Measurements from ENCODE around the gene RNU6-9.
"Not testable (repeated sequence)": the region's sequence is repeated elsewhere in the genome, so short reads cannot be mapped to it uniquely, and the experiment has no call there.

RNU6-9 gene

GRCh38 chr19:872266-872951 lies 20.9 kb upstream of the RNU6-9 start:
- no peak for TF ChIP-seq CTCF (IDR thresholded peaks at IDR 0.05; ENCODE audit: control extremely low read depth, extremely low read depth, low read depth, missing control alignments)
- POLR2A ChIA-PET, result interaction anchor here (1.4 kb wide), 1 partner anchor 9 kb away, joined by 5 read pairs; no protein-coding TSS in a partner anchor
- DNase-seq (ENCODE audit: extremely low spot score), result peak; percentile 79

DNA sequence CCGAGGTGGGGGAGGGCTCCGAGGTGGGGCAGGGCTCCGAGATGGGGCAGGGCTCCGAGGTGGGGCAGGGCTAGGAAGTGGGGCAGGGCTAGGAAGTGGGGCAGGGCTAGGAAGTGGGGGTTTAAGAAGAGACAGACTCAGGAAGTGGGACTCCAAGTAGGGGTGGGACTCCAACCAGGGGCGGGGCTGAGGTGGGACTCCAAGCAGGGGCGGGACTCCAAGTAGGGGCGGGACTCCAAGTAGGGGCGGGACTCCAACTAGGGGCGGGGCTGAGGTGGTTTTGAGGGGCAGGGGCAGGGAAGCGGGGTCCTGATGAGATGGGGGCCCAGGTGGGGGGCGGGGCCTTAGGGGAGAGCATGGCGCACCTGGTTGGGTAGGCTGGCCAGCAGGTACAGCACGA lies 20.2 kb upstream of the RNU6-9 start:
- POLR2A ChIA-PET, result no interaction called here
- TF ChIP-seq CTCF (IDR thresholded peaks at IDR 0.05; ENCODE audit: control extremely low read depth, extremely low read depth, low read depth, missing control alignments), result no peak
- peak; percentile 67 for DNase-seq (ENCODE audit: extremely low spot score)
- CTCF ChIA-PET, result interaction anchor here (4.3 kb wide), 1 partner anchor 9 kb away, joined by 23 read pairs; no protein-coding TSS in a partner anchor

More at GRCh38 chr19:872266-872951, 20.9 kb upstream of the RNU6-9 start:
- CTCF ChIA-PET, result interaction anchor here (4.3 kb wide), 1 partner anchor 8 kb away, joined by 23 read pairs; no protein-coding TSS in a partner anchor

- POLR2A ChIA-PET, result interaction anchor here (0.6 kb wide), 1 partner anchor 158 kb away, joined by 4 read pairs; no protein-coding TSS in a partner anchor
- CTCF ChIA-PET, result interaction anchor here (4.3 kb wide), 1 partner anchor 9 kb away, joined by 23 read pairs; no protein-coding TSS in a partner anchor
- TF ChIP-seq CTCF (IDR thresholded peaks at IDR 0.05; ENCODE audit: control extremely low read depth, extremely low read depth, low read depth, missing control alignments), result no peak
Measured at GRCh38 chr19:873561-874041, 19.7 kb upstream of the RNU6-9 start.

DNA sequence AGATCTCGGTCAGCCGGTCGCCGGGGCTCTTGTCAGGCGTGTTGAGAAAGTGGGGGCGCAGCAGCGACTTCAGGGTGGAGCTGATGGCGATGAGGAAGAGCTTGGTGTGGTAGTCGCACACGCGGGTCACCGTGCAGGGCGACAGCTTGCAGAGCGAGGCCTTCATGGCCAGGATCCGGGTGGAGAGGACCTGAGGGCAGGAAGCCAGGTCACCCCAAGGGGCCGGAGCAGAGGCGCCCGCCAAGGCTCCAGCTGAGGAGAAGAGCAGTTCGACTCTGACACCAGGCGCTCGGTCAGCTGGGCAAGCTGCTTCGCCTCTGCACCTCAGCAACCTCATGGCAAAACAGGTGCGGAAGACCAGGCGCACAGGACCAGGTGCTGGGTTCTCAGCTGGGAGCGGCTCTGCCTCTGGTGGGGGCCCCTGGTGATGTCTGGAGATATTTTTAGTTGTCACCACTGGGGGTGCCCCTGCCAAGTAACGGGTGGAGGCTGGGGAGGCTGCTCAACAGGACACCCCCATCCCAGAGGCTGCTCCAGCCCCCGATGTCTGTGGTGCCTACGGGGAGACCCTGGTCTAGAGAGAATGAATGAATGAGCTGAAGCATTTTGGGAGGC lies 17.9 kb upstream of the RNU6-9 start:
- ChIA-PET POLR2A (interaction anchor here (0.5 kb wide), 1 partner anchor 27 kb away, joined by 3 read pairs; no protein-coding TSS in a partner anchor), CTCF (interaction anchor here (4.3 kb wide), 1 partner anchor 11 kb away, joined by 23 read pairs; no protein-coding TSS in a partner anchor)
- no peak for TF ChIP-seq CTCF (IDR thresholded peaks at IDR 0.05; ENCODE audit: control extremely low read depth, extremely low read depth, low read depth, missing control alignments)
- DNase-seq (ENCODE audit: extremely low spot score), result no peak

More at GRCh38 chr19:873561-874041, 19.7 kb upstream of the RNU6-9 start:
- DNase-seq (ENCODE audit: extremely low spot score), result no peak

GRCh38 chr19:876089-876488 lies 17.2 kb upstream of the RNU6-9 start:
- no peak for DNase-seq (ENCODE audit: extremely low spot score)
- ChIA-PET POLR2A (interaction anchor here (0.5 kb wide), 1 partner anchor 26 kb away, joined by 3 read pairs; no protein-coding TSS in a partner anchor), CTCF (interaction anchor here (4.3 kb wide), 1 partner anchor 12 kb away, joined by 23 read pairs; no protein-coding TSS in a partner anchor)
- no peak for TF ChIP-seq CTCF (IDR thresholded peaks at IDR 0.05; ENCODE audit: control extremely low read depth, extremely low read depth, low read depth, missing control alignments)

- TF ChIP-seq CTCF (IDR thresholded peaks at IDR 0.05; ENCODE audit: control extremely low read depth, extremely low read depth, low read depth, missing control alignments), result no peak
- ChIA-PET CTCF (interaction anchor here (1.2 to 2.4 kb wide), 2 partner anchors 12 to 14 kb away, joined by 3 to 12 read pairs; no protein-coding TSS in a partner anchor), POLR2A (no interaction called here)
- no peak for DNase-seq (ENCODE audit: extremely low spot score)
Measured at GRCh38 chr19:876780-877314, 16.4 kb upstream of the RNU6-9 start.

DNA sequence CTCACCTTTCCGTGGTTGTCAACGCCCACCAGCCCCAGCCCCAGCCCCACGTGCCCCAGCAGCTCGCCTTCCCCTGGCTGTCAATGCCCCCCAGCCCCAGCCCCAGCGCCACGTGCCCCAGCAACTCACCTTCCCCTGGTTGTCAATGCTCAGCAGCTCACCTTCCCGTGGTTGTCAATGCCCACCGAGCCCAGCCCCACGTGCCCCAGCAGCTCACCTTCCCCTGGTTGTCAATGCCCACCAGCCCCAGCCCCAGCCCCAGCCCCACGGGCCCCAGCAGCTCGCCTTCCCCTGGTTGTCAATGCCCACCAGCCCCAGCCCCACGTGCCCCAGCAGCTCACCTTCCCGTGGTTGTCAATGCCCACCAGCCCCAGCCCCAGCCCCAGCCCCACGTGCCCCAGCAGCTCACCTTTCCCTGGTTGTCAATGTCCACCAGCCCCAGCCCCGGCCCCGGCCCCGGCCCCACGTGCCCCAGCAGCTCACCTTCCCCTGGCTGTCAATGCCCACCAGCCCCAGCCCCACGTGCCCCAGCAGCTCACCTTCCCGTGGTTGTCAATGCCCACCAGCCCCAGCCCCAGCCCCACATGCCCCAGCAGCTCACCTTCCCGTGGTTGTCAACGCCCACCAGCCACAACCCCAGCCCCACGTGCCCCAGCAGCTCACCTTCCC lies 15.2 kb upstream of the RNU6-9 start:
- CTCF ChIA-PET, result interaction anchor here (0.8 to 2.4 kb wide), 6 partner anchors 9 to 36 kb away, joined by 3 to 12 read pairs (median 4); partner anchors contain the start of genes MED16 and RNU6-9
- DNase-seq (ENCODE audit: extremely low spot score), result not testable (repeated sequence)
- POLR2A ChIA-PET, result interaction anchor here (0.6 to 0.7 kb wide), 4 partner anchors 12 to 458 kb away, joined by 3 to 4 read pairs (median 3); no protein-coding TSS in a partner anchor

DNA sequence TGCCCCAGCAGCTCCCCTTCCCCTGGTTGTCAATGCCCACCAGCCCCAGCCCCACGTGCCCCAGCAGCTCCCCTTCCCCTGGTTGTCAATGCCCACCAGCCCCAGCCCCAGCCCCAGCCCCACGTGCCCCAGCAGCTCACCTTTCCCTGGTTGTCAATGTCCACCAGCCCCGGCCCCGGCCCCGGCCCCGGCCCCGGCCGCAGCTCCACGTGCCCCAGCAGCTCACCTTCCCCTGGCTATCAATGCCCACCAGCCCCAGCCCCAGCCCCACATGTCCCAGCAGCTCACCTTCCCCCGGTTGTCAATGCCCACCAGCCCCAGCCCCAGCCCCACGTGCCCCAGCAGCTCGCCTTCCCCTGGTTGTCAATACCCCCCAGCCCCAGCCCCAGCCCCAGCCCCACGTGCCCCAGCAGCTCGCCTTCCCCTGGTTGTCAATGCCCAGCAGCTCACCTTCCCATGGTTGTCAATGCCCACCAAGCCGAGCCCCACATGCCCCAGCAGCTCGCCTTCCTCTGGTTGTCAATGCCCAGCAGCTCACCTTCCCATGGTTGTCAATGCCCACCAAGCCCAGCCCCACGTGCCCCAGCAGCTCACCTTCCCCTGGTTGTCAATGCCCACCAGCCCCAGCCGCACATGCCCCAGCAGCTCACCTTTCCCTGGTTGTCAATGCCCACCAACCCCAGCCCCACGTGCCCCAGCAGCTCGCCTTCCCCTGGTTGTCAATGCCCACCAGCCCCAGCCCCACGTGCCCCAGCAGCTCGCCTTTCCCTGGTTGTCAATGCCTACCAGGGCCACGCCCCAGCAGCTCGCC lies 14.3 kb upstream of the RNU6-9 start:
- ChIA-PET CTCF (interaction anchor here (0.8 to 2.4 kb wide), 8 partner anchors 10 to 90 kb away, joined by 3 to 12 read pairs (median 4); partner anchors contain the start of genes MED16 and RNU6-9), POLR2A (interaction anchor here (0.6 to 0.7 kb wide), 3 partner anchors 80 to 457 kb away, joined by 3 to 4 read pairs (median 3); no protein-coding TSS in a partner anchor)
- not testable (repeated sequence) for DNase-seq (ENCODE audit: extremely low spot score)

All from GM10248 (cell line).